Endothelial cell (in vitro differentiated cells): Measurements from ENCODE around the gene TECPR1. TPM values are rescaled to one million over a fixed set of nuclear protein-coding genes. Genes with fewer than 3 reads are reported as not detected.

Experiments used
- DNase-seq: peaks from one replicate; pipeline ENCODE4 v3.0.0; 2021; ENCODE audit warnings: low spot score
- H3K27ac Mint-ChIP-seq: one replicate; pipeline ENCODE4 v1.8.0; 2021; ENCODE audit warnings: mixed read lengths, inconsistent platforms; ENCODE audit not compliant: unreplicated experiment
- H3K27me3 Mint-ChIP-seq: one replicate; pipeline ENCODE4 v1.8.0; 2021; ENCODE audit warnings: mild to moderate bottlenecking, moderate library complexity, mixed read lengths, inconsistent platforms; ENCODE audit not compliant: unreplicated experiment
- H3K36me3 Mint-ChIP-seq: one replicate; pipeline ENCODE4 v1.8.0; 2021; ENCODE audit warnings: mild to moderate bottlenecking, low read depth, mixed read lengths, inconsistent platforms; ENCODE audit not compliant: unreplicated experiment
- H3K4me1 Mint-ChIP-seq: one replicate; pipeline ENCODE4 v1.8.0; 2021; ENCODE audit warnings: mild to moderate bottlenecking, mixed read lengths, inconsistent platforms; ENCODE audit not compliant: unreplicated experiment
- H3K4me3 Mint-ChIP-seq: one replicate; pipeline ENCODE4 v1.8.0; 2021; ENCODE audit warnings: mild to moderate bottlenecking, mixed read lengths, inconsistent platforms; ENCODE audit not compliant: unreplicated experiment
- H3K9me3 Mint-ChIP-seq: one replicate; pipeline ENCODE4 v1.8.0; 2021; ENCODE audit warnings: mixed read lengths, inconsistent platforms; ENCODE audit not compliant: unreplicated experiment
- CTCF ChIP-seq: fragments of 200-600 bp; sonication (generic); IDR thresholded peaks from one replicate; pipeline ENCODE4 v1.5.0; 2021; ENCODE audit warnings: antibody characterized with exemption; ENCODE audit not compliant: unreplicated experiment
- total RNA-seq: library from RNA; stranded (reverse); fragmentation: NEBNext Ultra II Directional; extraction: Animal tissue kit (Norgen Biotek cat#: 25700); gene quantifications from one replicate; pipeline ENCODE4 v1.2.1, GENCODE V29; 2021; ENCODE audit not compliant: unreplicated experiment

The TECPR1 gene
- total RNA-seq, 1 donor from 2014 or later, result 129 TPM

GRCh38 chr7:98174334-98175259 is 77.4 kb downstream of the TECPR1 start:
- no peak overlapping the region for H3K27ac Mint-ChIP-seq
- no peak overlapping the region for H3K4me3 Mint-ChIP-seq
- peaks cover 2% of the 10 kb centered on the region for H3K27me3 Mint-ChIP-seq
- H3K4me1 Mint-ChIP-seq, result peaks cover 10% of the 10 kb centered on the region
- DNase-seq, result no peak
- H3K9me3 Mint-ChIP-seq, result no peaks in the 10 kb centered on the region
- peaks cover 24% of the 10 kb centered on the region for H3K36me3 Mint-ChIP-seq
- no peak for TF ChIP-seq CTCF

GRCh38 chr7:98171449-98171848 is 80.6 kb downstream of the TECPR1 start:
- Mint-ChIP-seq H3K36me3 (peaks cover 21% of the 10 kb centered on the region), H3K4me3 (peak overlapping the region; percentile 53), H3K9me3 (no peaks in the 10 kb centered on the region), H3K27ac (no peak overlapping the region), H3K4me1 (peaks cover 3% of the 10 kb centered on the region), H3K27me3 (peaks cover 5% of the 10 kb centered on the region)
- no peak for DNase-seq
- TF ChIP-seq CTCF, result no peak

- no peaks in the 10 kb centered on the region for H3K9me3 Mint-ChIP-seq
- no peak for DNase-seq
- no peak for TF ChIP-seq CTCF
- peaks cover 5% of the 10 kb centered on the region for H3K27me3 Mint-ChIP-seq
- peaks cover 3% of the 10 kb centered on the region for H3K4me1 Mint-ChIP-seq
- H3K27ac Mint-ChIP-seq, result no peak overlapping the region
- H3K36me3 Mint-ChIP-seq, result peaks cover 23% of the 10 kb centered on the region
- H3K4me3 Mint-ChIP-seq, result no peak overlapping the region
Measured at GRCh38 chr7:98170966-98171365, 81.1 kb downstream of the TECPR1 start.

- peaks cover 3% of the 10 kb centered on the region for H3K4me1 Mint-ChIP-seq
- no peak for TF ChIP-seq CTCF
- peaks cover 7% of the 10 kb centered on the region for H3K27me3 Mint-ChIP-seq
- no peaks in the 10 kb centered on the region for H3K9me3 Mint-ChIP-seq
- no peak overlapping the region for H3K27ac Mint-ChIP-seq
- no peak for DNase-seq
- no peak overlapping the region for H3K4me3 Mint-ChIP-seq
- peaks cover 22% of the 10 kb centered on the region for H3K36me3 Mint-ChIP-seq
Measured at GRCh38 chr7:98168904-98169621, 83.0 kb downstream of the TECPR1 start.
